Kidney epithelial cell (primary cell): ENCODE data around the gene SLC16A3. TPM values are rescaled to one million over a fixed set of nuclear protein-coding genes. Genes with fewer than 3 reads are reported as not detected.

Experiments
- DNase-seq: peaks from one replicate; pipeline ENCODE4 v3.0.0-alpha.2; 2010; ENCODE audit warnings: low read depth
- H3K27me3 ChIP-seq: 2 replicates; pipeline ENCODE4 v1.6.0; 2011; ENCODE audit warnings: low read length; ENCODE audit not compliant: control insufficient read depth, insufficient read depth
- H3K36me3 ChIP-seq: 2 replicates; pipeline ENCODE4 v1.5.1; 2011; ENCODE audit warnings: low read length; ENCODE audit not compliant: control insufficient read depth, insufficient read depth
- H3K4me3 ChIP-seq: 2 replicates; pipeline ENCODE4 v1.5.1; 2011; ENCODE audit warnings: low read depth, mild to moderate bottlenecking, control low read depth, low read length
- total RNA-seq: library from RNA; depleted of rRNA; stranded (reverse); fragments of >200 nt; gene quantifications from 2 replicates; pipeline ENCODE4 v1.2.3, GENCODE V29; 2015
- TF ChIP-seq, protein P1 (sequence below): IDR thresholded peaks from 2 replicates; pipeline ENCODE4 v1.5.1; 2011; ENCODE audit warnings: mild to moderate bottlenecking, moderate library complexity, low read length, control low read depth, inconsistent platforms; ENCODE audit not compliant: insufficient read depth, poor library complexity, severe bottlenecking

Gene SLC16A3
- total RNA-seq, 1 donor from 2014 or later = 83.4 TPM

DNA sequence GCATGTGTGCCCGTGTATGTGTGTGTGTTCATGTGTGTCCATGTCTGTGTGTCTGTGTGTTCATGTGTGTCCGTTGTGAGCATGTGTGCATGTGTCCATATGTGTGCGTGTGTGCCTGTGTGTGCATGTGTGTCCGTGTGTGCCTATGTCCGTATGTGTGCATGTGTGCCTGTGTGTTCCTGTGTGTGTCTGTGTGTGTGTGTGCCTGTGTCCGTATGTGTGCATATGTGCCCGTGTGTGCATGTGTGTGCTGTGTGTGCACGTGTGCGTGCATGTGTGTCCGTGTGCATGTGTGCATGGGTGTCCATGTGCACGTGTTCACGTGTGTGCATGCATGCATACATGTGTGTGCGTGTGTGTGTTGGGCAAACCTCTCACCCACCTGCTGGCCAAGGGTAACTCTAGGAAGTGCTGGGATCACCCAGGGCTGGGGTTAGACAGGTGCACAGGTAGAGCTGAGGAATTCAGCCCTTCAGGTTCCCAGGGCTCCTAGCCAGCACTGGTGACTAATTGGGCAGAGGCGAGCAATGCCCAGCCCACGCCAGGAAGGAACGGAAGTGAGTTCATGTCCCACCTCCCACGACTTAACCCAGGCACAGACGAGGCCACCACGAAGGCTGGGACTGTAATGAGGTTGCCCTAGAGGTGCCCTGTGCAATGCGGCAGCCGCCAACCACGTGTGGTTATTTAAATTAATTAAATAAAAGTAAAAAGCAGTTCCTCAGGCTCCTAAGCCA lies 52.8 kb downstream of the SLC16A3 start:
- TF ChIP-seq, protein P1, sequence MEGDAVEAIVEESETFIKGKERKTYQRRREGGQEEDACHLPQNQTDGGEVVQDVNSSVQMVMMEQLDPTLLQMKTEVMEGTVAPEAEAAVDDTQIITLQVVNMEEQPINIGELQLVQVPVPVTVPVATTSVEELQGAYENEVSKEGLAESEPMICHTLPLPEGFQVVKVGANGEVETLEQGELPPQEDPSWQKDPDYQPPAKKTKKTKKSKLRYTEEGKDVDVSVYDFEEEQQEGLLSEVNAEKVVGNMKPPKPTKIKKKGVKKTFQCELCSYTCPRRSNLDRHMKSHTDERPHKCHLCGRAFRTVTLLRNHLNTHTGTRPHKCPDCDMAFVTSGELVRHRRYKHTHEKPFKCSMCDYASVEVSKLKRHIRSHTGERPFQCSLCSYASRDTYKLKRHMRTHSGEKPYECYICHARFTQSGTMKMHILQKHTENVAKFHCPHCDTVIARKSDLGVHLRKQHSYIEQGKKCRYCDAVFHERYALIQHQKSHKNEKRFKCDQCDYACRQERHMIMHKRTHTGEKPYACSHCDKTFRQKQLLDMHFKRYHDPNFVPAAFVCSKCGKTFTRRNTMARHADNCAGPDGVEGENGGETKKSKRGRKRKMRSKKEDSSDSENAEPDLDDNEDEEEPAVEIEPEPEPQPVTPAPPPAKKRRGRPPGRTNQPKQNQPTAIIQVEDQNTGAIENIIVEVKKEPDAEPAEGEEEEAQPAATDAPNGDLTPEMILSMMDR = no peak
- no peak for DNase-seq

DNA sequence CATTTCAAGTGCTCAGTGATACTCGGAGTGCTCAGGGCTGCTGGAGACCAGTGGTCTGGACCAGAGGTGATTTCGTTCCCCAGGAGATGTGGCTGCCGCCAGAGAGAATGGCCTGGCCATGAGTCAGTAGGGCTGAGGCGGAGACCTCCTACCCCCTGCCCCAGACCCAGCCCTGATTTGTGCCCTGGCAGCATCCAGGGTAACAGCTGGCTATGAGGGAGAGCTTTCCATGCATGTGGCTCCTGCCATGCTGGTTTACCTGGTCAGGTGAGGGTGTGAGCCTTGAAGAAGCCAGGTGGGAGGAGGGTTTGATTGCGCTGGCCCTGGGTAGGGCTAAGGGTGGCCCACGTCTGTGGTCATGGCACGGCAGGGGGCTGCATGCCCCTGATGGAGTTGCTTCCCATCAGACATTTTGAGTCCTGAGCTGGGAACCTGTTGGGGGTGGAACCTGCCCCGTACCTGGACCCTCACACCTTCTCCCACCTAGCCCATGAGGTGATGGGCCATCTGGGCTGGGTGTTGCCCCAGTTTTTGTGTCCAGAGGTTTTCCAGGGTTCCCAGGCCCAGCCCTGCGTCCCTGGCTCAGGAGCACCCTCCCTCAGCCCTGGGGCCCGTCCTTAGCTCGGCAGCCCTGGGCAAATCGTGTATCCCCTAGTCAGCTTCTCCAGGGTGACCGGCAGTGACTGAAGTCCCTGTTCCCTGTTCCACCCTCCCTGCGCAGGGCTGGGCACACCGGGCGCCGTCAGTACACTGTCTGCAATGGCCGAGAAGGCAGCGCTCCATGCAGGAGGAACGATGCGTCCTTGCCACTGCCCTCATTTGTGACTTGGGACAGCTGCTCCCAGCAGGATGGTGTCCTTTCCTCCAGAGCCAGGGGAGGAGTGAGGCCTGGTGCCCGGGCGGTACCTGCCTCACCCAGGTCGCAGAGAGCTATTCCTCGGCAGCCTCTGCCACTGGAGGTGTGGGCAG lies 53.7 kb downstream of the SLC16A3 start:
- TF ChIP-seq, protein P1 = no peak
- no peaks in the 10 kb centered on the region for H3K36me3 ChIP-seq
- DNase-seq = no peak
- H3K27me3 ChIP-seq = no peaks in the 10 kb centered on the region
- H3K4me3 ChIP-seq = no peak overlapping the region

More for the DNA sequence above, 52.8 kb downstream of the SLC16A3 start:
- no peaks in the 10 kb centered on the region for H3K36me3 ChIP-seq
- H3K27me3 ChIP-seq = no peaks in the 10 kb centered on the region
- no peak overlapping the region for H3K4me3 ChIP-seq

DNA sequence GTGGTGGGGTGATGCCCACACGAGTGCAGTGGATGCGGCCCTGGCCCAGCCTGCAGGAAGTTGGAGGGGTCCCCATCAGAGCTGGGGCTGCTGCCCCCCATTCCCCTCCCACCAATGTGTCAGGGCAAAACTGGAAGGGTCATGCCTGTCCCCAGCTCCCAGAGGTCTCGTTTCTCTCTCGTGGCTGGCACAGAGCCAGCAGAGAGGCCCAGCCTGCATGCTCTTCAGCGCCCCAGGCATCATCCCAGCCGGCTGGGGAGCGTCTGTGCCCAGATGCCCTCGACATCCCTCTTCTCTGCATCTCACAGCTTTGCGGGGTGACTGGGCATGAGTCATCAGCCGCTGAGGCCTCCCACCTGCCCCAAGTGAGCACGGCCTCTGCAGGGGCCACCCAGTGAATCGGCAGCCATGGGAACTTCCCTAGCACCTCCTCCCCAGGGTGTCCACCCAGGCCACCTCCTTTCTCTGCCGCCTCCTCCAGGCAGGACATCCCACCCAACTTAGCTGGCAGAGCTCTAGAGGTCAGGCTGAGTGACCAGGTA lies 54.4 kb downstream of the SLC16A3 start:
- TF ChIP-seq, protein P1 = no peak
- no peak for DNase-seq
- Histone ChIP-seq H3K36me3 (no peaks in the 10 kb centered on the region), H3K27me3 (no peaks in the 10 kb centered on the region), H3K4me3 (no peak overlapping the region)

- Histone ChIP-seq H3K4me3 (no peak overlapping the region), H3K36me3 (no peaks in the 10 kb centered on the region), H3K27me3 (no peaks in the 10 kb centered on the region)
- DNase-seq = no peak
- TF ChIP-seq, protein P1 = no peak
Observed at GRCh38 chr17:82285141-82285540, 56.3 kb downstream of the SLC16A3 start.

- no peaks in the 10 kb centered on the region for H3K27me3 ChIP-seq
- TF ChIP-seq, protein P1 = no peak
- no peaks in the 10 kb centered on the region for H3K36me3 ChIP-seq
- DNase-seq = no peak
- H3K4me3 ChIP-seq = no peak overlapping the region
Observed at GRCh38 chr17:82287013-82287867, 58.4 kb downstream of the SLC16A3 start.
